Left ventricle myocardium superior (tissue), 1 donor: ENCODE measurements around the gene RPS15A. TPM values are rescaled to one million over a fixed set of nuclear protein-coding genes. Genes with fewer than 3 reads are reported as not detected.
A peak's percentile ranks its signal among the peaks of the same experiment; 100 is the strongest.

ENCODE experiments used
- ATAC-seq: fragments of 200-7000 bp; cut with Tn5 transposase; one replicate; pipeline ENCODE4 v1.9.1; 2020; ENCODE audit warnings: mild to moderate bottlenecking, moderate library complexity
- DNase-seq: peaks from one replicate; pipeline ENCODE4 v3.0.0-alpha.2; 2020
- intact Hi-C: fragments of 100-400 bp; cut with micrococcal nuclease; formaldehyde crosslinking; loops from one replicate; pipeline ENCODE4 v1.11.0; 2022
- long read RNA-seq: library from polyadenylated mRNA; unstranded; transcript quantifications from one replicate; pipeline ENCODE4 v2.0.0, GENCODE V29; 2021
- total RNA-seq: library from RNA; stranded (reverse); fragmentation: NEBNext Ultra II Directional; extraction: Animal tissue kit (Norgen Biotek cat#: 25700); gene quantifications from one replicate; pipeline ENCODE4 v1.2.1, GENCODE V29; 2021
- donor health status: DM: no; HTN: yes; CAD: no; lungs with severe emphysema.

Gene RPS15A
- 683 TPM for total RNA-seq
- long read RNA-seq, transcript RPS15A-203 (5 exons, 525 nt), result major isoform, 318 of 372 reads
- long read RNA-seq, transcript RPS15A-201 (5 exons, 2,203 nt), result minor isoform, 24 of 372 reads
- long read RNA-seq, partial matches to known transcripts, result 26 of 372 reads
- long read RNA-seq, other reads (novel, unspliced or antisense), result 3 of 372 reads

- peak; percentile 93 for DNase-seq
- peak; percentile 99 for ATAC-seq
- intact Hi-C loops, result loop anchor here (10.0 kb wide), 1 partner anchor 285 kb away; no protein-coding TSS in a partner anchor
These were observed at the start of gene RPS15A for GRCh38 chr16:18789850-18790706. Gene RPS15A (minus strand): TSS chr16:18790334. CDS start chr16:18789113, 1,221 bp downstream.

- no peak for ATAC-seq
- no peak for DNase-seq
- intact Hi-C loops, result no loop called here
These were observed 49.4 kb upstream of the RPS15A start for GRCh38 chr16:18839555-18839954.

- intact Hi-C loops, result no loop called here
- DNase-seq (no peak), ATAC-seq (no peak)
These were observed 46.6 kb upstream of the RPS15A start for GRCh38 chr16:18836702-18837101.

GRCh38 chr16:18834864-18835263, 44.7 kb upstream of the RPS15A start:
- DNase-seq (no peak), ATAC-seq (no peak)
- intact Hi-C loops, result no loop called here

- intact Hi-C loops, result no loop called here
- no peak for ATAC-seq
- no peak for DNase-seq
These were observed 43.8 kb upstream of the RPS15A start for GRCh38 chr16:18833707-18834505.

- DNase-seq, result no peak
- no peak for ATAC-seq
- intact Hi-C loops, result no loop called here
These were observed 42.5 kb upstream of the RPS15A start for GRCh38 chr16:18832613-18833012.

- intact Hi-C loops, result no loop called here
These were observed 41.9 kb upstream of the RPS15A start for GRCh38 chr16:18832006-18832405.

GRCh38 chr16:18829251-18829650, 39.1 kb upstream of the RPS15A start:
- intact Hi-C loops, result no loop called here
- ATAC-seq, result no peak
- no peak for DNase-seq

More at GRCh38 chr16:18832006-18832405, 41.9 kb upstream of the RPS15A start:
- ATAC-seq, result no peak
- no peak for DNase-seq

- ATAC-seq, result no peak
- no peak for DNase-seq
- intact Hi-C loops, result no loop called here
These were observed 37.8 kb upstream of the RPS15A start for GRCh38 chr16:18827890-18828289.

GRCh38 chr16:18816286-18816685, 26.2 kb upstream of the RPS15A start:
- ATAC-seq (no peak), DNase-seq (no peak)
- intact Hi-C loops, result no loop called here

- no peak for ATAC-seq
- intact Hi-C loops, result no loop called here
These were observed 21.8 kb upstream of the RPS15A start for GRCh38 chr16:18811925-18812324.

GRCh38 chr16:18809165-18809564, 19.0 kb upstream of the RPS15A start:
- intact Hi-C loops, result no loop called here
- ATAC-seq (no peak), DNase-seq (no peak)

More at GRCh38 chr16:18811925-18812324, 21.8 kb upstream of the RPS15A start:
- DNase-seq, result no peak

GRCh38 chr16:18805257-18805773, 15.2 kb upstream of the RPS15A start:
- no peak for DNase-seq
- intact Hi-C loops, result no loop called here
- no peak for ATAC-seq

GRCh38 chr16:18804540-18804939, 14.4 kb upstream of the RPS15A start:
- ATAC-seq (no peak), DNase-seq (no peak)
- intact Hi-C loops, result no loop called here

GRCh38 chr16:18803569-18804462, 13.7 kb upstream of the RPS15A start:
- intact Hi-C loops, result no loop called here
- DNase-seq, result no peak
- no peak for ATAC-seq

- ATAC-seq, result no peak
- no peak for DNase-seq
- intact Hi-C loops, result no loop called here
These were observed 12.7 kb upstream of the RPS15A start for GRCh38 chr16:18802767-18803343.

GRCh38 chr16:18801145-18801972, 11.2 kb upstream of the RPS15A start, which contains the start of gene ARL6IP1:
Gene ARL6IP1 (minus strand): TSS chr16:18801549. CDS start chr16:18801466, 83 bp downstream.
- DNase-seq (peak; percentile 99), ATAC-seq (peak; percentile 98)
- intact Hi-C loops, result no loop called here
